Right atrium auricular region (tissue), 2 donors: ENCODE data around the gene MAL. TPM values are rescaled to one million over a fixed set of nuclear protein-coding genes. Genes with fewer than 3 reads are reported as not detected.
A peak's percentile ranks its signal among the peaks of the same experiment; 100 is the strongest.

Experiments
- DNase-seq: peaks from one replicate; pipeline ENCODE4 v3.0.0-alpha.2; 2019; ENCODE audit warnings: low spot score
- H3K27ac ChIP-seq, 2 donors: fragments of 200-600 bp; sonication (generic); 1 replicate in 1 of 2; 2 replicates in 1 of 2; pipeline ENCODE4 v1.5.1; 2016 to 2019
- H3K27me3 ChIP-seq, 2 donors: fragments of 200-600 bp; sonication (generic); one replicate each; pipeline versions ENCODE4 v1.5.1 to v1.6.0; 2017 to 2019
- H3K36me3 ChIP-seq: fragments of 200-600 bp; sonication (generic); one replicate; pipeline ENCODE4 v1.5.1; 2016
- H3K4me1 ChIP-seq, 2 donors: fragments of 200-600 bp; sonication (generic); one replicate each; pipeline versions ENCODE4 v1.5.1 to v1.6.0; 2017 to 2019
- H3K4me3 ChIP-seq, 2 donors: fragments of 200-600 bp; sonication (generic); 1 replicate in 1 of 2; 2 replicates in 1 of 2; pipeline ENCODE4 v1.5.1; 2017 to 2019; ENCODE audit warnings: mild to moderate bottlenecking in 1 of 2, moderate library complexity in 1 of 2
- H3K9me3 ChIP-seq, 2 donors: fragments of 200-600 bp; sonication (generic); one replicate each; pipeline ENCODE4 v1.5.1; 2019
- CTCF ChIP-seq, 2 donors: fragments of 200-600 bp; sonication (generic); IDR thresholded peaks; one replicate each; pipeline ENCODE4 v1.5.1; 2019; ENCODE audit warnings: antibody characterized with exemption in 2 of 2
- total RNA-seq, 2 donors: library from RNA; depleted of rRNA; stranded (reverse); fragments of >200 nt; gene quantifications; one replicate each; pipeline ENCODE4 v1.1.0, GENCODE V29; 2016

Gene MAL
- total RNA-seq, 2 donors from 2014 or later = 7.4 to 8.7 TPM

GRCh38 chr2:94982156-94982555 is 43.4 kb upstream of the MAL start:
- peak; percentile 47 for DNase-seq
- TF ChIP-seq CTCF (IDR thresholded peaks at IDR 0.05) = no peak
- no peaks in the 10 kb centered on the region for H3K27me3 ChIP-seq

GRCh38 chr2:94982675-94983074 is 42.8 kb upstream of the MAL start:
- no peak for TF ChIP-seq CTCF (IDR thresholded peaks at IDR 0.05)
- H3K4me1 ChIP-seq = no peaks in the 10 kb centered on the region
- H3K27ac ChIP-seq = no peak overlapping the region
- no peaks in the 10 kb centered on the region for H3K27me3 ChIP-seq
- no peak overlapping the region for H3K4me3 ChIP-seq
- peak; percentile 48 for DNase-seq
- H3K36me3 ChIP-seq = no peaks in the 10 kb centered on the region
- H3K9me3 ChIP-seq = no peaks in the 10 kb centered on the region

More at GRCh38 chr2:94982156-94982555, 43.4 kb upstream of the MAL start:
- H3K9me3 ChIP-seq = no peaks in the 10 kb centered on the region
- H3K27ac ChIP-seq = no peak overlapping the region
- no peaks in the 10 kb centered on the region for H3K36me3 ChIP-seq
- no peak overlapping the region for H3K4me3 ChIP-seq
- H3K4me1 ChIP-seq = no peaks in the 10 kb centered on the region

GRCh38 chr2:94984964-94985575 is 40.4 kb upstream of the MAL start:
- peak; percentile 18 for DNase-seq
- Histone ChIP-seq H3K4me3 (no peak overlapping the region), H3K4me1 (no peaks in the 10 kb centered on the region), H3K36me3 (no peaks in the 10 kb centered on the region), H3K9me3 (no peaks in the 10 kb centered on the region), H3K27ac (no peak overlapping the region), H3K27me3 (no peaks in the 10 kb centered on the region)
- no peak for TF ChIP-seq CTCF (IDR thresholded peaks at IDR 0.05)

- H3K4me3 ChIP-seq = no peak overlapping the region
- H3K36me3 ChIP-seq = no peaks in the 10 kb centered on the region
- no peak for TF ChIP-seq CTCF (IDR thresholded peaks at IDR 0.05)
- H3K27me3 ChIP-seq = no peaks in the 10 kb centered on the region
- no peak overlapping the region for H3K27ac ChIP-seq
- no peaks in the 10 kb centered on the region for H3K9me3 ChIP-seq
- DNase-seq = no peak
- no peaks in the 10 kb centered on the region for H3K4me1 ChIP-seq
Observed at GRCh38 chr2:94985636-94986035, 39.9 kb upstream of the MAL start.

GRCh38 chr2:94986392-94986963 is 39.0 kb upstream of the MAL start:
- no peak overlapping the region for H3K4me3 ChIP-seq
- no peaks in the 10 kb centered on the region for H3K36me3 ChIP-seq
- H3K27me3 ChIP-seq = no peaks in the 10 kb centered on the region
- no peaks in the 10 kb centered on the region for H3K4me1 ChIP-seq
- no peak overlapping the region for H3K27ac ChIP-seq
- peak; percentile 53 to 73 for TF ChIP-seq CTCF (IDR thresholded peaks at IDR 0.05)
- H3K9me3 ChIP-seq = no peaks in the 10 kb centered on the region
- DNase-seq = peak; percentile 57
